ENCODE measurements around the gene NET1.

GRCh38 chr10:5391790-5392189 lies 20.6 kb upstream of the NET1 start:
- TF ChIP-seq POLR2AphosphoS2 (conservative IDR thresholded peaks at IDR 0.05; ENCODE audit: low read length) (no peak), CTCF (IDR thresholded peaks at IDR 0.05) (no peak), KDM1A (IDR thresholded peaks at IDR 0.05; ENCODE audit: low read depth) (no peak), JUN (IDR thresholded peaks at IDR 0.05) (no peak), EP300 (IDR thresholded peaks at IDR 0.05) (no peak), RAD21 (conservative IDR thresholded peaks at IDR 0.05 in 1 of 2, IDR thresholded peaks at IDR 0.05 in 1 of 2) (no peak), FOSL2 (IDR thresholded peaks at IDR 0.05) (no peak), FOSL2 (CRISPR knock-in tag; IDR thresholded peaks at IDR 0.05) (no peak), HEYL (CRISPR knock-in tag; IDR thresholded peaks at IDR 0.05) (no peak), RFX5 (IDR thresholded peaks at IDR 0.05) (no peak), REST (IDR thresholded peaks at IDR 0.05) (no peak)
